ENCODE results near the gene G3BP2.

DNA sequence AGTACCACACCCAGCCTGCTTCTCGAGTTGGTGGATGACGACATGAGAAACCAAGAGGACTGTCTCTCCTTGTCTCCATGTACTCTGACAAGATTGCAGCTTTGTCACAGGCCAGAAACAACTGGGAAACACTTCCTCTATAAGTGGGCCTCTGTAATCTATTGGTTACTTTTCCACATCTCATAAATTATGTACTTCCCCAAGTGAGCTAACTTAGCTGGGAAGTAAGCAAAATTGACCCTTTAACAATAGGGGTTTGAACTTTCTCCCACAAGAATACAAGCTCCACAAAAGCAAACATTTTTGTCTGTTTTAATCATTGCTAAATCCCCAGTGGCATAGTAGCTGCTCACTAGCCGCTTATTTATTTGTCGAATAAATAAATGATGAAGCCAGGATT lies 37.0 kb upstream of the G3BP2 start:
- TF ChIP-seq, protein P1, sequence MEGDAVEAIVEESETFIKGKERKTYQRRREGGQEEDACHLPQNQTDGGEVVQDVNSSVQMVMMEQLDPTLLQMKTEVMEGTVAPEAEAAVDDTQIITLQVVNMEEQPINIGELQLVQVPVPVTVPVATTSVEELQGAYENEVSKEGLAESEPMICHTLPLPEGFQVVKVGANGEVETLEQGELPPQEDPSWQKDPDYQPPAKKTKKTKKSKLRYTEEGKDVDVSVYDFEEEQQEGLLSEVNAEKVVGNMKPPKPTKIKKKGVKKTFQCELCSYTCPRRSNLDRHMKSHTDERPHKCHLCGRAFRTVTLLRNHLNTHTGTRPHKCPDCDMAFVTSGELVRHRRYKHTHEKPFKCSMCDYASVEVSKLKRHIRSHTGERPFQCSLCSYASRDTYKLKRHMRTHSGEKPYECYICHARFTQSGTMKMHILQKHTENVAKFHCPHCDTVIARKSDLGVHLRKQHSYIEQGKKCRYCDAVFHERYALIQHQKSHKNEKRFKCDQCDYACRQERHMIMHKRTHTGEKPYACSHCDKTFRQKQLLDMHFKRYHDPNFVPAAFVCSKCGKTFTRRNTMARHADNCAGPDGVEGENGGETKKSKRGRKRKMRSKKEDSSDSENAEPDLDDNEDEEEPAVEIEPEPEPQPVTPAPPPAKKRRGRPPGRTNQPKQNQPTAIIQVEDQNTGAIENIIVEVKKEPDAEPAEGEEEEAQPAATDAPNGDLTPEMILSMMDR (conservative IDR thresholded peaks at IDR 0.05; ENCODE audit: low read depth in 2 of 2) = no peak
- no peak for TF ChIP-seq POLR2AphosphoS5 (IDR thresholded peaks at IDR 0.05; ENCODE audit: low read depth)
- TF ChIP-seq EZH2 (IDR thresholded peaks at IDR 0.05; ENCODE audit: low read depth, unreplicated experiment) = no peak
- TF ChIP-seq, protein P2, sequence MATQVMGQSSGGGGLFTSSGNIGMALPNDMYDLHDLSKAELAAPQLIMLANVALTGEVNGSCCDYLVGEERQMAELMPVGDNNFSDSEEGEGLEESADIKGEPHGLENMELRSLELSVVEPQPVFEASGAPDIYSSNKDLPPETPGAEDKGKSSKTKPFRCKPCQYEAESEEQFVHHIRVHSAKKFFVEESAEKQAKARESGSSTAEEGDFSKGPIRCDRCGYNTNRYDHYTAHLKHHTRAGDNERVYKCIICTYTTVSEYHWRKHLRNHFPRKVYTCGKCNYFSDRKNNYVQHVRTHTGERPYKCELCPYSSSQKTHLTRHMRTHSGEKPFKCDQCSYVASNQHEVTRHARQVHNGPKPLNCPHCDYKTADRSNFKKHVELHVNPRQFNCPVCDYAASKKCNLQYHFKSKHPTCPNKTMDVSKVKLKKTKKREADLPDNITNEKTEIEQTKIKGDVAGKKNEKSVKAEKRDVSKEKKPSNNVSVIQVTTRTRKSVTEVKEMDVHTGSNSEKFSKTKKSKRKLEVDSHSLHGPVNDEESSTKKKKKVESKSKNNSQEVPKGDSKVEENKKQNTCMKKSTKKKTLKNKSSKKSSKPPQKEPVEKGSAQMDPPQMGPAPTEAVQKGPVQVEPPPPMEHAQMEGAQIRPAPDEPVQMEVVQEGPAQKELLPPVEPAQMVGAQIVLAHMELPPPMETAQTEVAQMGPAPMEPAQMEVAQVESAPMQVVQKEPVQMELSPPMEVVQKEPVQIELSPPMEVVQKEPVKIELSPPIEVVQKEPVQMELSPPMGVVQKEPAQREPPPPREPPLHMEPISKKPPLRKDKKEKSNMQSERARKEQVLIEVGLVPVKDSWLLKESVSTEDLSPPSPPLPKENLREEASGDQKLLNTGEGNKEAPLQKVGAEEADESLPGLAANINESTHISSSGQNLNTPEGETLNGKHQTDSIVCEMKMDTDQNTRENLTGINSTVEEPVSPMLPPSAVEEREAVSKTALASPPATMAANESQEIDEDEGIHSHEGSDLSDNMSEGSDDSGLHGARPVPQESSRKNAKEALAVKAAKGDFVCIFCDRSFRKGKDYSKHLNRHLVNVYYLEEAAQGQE (IDR thresholded peaks at IDR 0.05; ENCODE audit: unreplicated experiment) = no peak
- no peak for TF ChIP-seq EZH2phosphoT487 (IDR thresholded peaks at IDR 0.05; ENCODE audit: unreplicated experiment)
- no peak for TF ChIP-seq CREB1 (CRISPR knock-in tag; IDR thresholded peaks at IDR 0.05; ENCODE audit: low read depth)
- TF ChIP-seq JUNB (IDR thresholded peaks at IDR 0.05; ENCODE audit: unreplicated experiment) = no peak
- TF ChIP-seq ZNF114 (CRISPR knock-in tag; IDR thresholded peaks at IDR 0.05) = no peak
- TF ChIP-seq, protein P3, sequence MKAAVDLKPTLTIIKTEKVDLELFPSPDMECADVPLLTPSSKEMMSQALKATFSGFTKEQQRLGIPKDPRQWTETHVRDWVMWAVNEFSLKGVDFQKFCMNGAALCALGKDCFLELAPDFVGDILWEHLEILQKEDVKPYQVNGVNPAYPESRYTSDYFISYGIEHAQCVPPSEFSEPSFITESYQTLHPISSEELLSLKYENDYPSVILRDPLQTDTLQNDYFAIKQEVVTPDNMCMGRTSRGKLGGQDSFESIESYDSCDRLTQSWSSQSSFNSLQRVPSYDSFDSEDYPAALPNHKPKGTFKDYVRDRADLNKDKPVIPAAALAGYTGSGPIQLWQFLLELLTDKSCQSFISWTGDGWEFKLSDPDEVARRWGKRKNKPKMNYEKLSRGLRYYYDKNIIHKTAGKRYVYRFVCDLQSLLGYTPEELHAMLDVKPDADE (IDR thresholded peaks at IDR 0.05) = no peak
- TF ChIP-seq NANOG (IDR thresholded peaks at IDR 0.05; ENCODE audit: borderline replicate concordance) = no peak
- no peak for TF ChIP-seq STAT1 (IDR thresholded peaks at IDR 0.05; ENCODE audit: unreplicated experiment)
- TF ChIP-seq ZNF331 (CRISPR knock-in tag; IDR thresholded peaks at IDR 0.05; ENCODE audit: low read depth) = no peak
